Measurements from ENCODE around the gene DNAJB6.

GRCh38 chr7:157370742-157371141 lies 33.9 kb downstream of the DNAJB6 start:
- TF ChIP-seq CTCF (conservative IDR thresholded peaks at IDR 0.05; ENCODE audit: low read length) (no peak), EZH2phosphoT487 (IDR thresholded peaks at IDR 0.05; ENCODE audit: borderline replicate concordance, low read depth, low read length) (no peak)
